Measurements from ENCODE around the gene GPHB5. TPM values are rescaled to one million over a fixed set of nuclear protein-coding genes. Genes with fewer than 3 reads are reported as not detected.
A peak's percentile ranks its signal among the peaks of the same experiment; 100 is the strongest.
"Not testable (repeated sequence)": the region's sequence is repeated elsewhere in the genome, so short reads cannot be mapped to it uniquely, and the experiment has no call there.

Gene GPHB5
- total RNA-seq, 4 donors from 2014 or later = not detected

DNA sequence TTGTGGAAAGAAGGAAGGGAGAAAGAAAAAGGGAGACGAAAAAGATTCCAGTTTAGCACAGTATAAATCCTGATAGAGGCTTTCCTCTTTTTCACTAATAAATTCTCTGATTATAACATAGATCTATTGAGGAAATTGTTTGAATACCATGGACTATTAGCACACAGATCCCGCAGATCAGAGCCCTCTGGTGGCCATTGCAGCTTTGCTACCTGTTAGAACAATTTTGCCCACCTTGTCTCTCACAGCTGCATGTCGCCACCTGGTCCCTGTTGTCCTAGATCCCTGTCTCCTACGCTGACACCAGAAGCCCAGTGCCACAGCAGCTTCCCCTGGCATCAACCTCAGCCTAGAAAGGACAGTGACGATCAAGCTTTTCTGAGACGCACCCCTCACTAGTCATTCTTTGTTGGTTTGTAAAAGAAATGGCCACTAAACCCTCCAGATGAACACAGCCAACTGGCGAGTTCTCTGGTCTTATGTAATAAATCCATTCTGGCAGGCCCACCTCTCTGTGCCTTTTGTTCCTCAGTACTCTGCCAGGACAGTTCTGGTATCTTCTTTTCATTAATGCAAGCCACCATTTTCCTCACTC is 9.9 kb downstream of the GPHB5 start:
- intact Hi-C loops (cut with DNase I; ENCODE audit: low total_unique reads) = no loop called here
- Histone ChIP-seq H3K27me3 (no peaks in the 10 kb centered on the region), H3K27ac (no peak overlapping the region), H3K4me1 (no peaks in the 10 kb centered on the region), H3K9me3 (no peaks in the 10 kb centered on the region), H3K36me3 (no peaks in the 10 kb centered on the region), H3K4me3 (no peak overlapping the region)
- no peak for TF ChIP-seq POLR2A (IDR thresholded peaks at IDR 0.05)
- TF ChIP-seq, protein P1, sequence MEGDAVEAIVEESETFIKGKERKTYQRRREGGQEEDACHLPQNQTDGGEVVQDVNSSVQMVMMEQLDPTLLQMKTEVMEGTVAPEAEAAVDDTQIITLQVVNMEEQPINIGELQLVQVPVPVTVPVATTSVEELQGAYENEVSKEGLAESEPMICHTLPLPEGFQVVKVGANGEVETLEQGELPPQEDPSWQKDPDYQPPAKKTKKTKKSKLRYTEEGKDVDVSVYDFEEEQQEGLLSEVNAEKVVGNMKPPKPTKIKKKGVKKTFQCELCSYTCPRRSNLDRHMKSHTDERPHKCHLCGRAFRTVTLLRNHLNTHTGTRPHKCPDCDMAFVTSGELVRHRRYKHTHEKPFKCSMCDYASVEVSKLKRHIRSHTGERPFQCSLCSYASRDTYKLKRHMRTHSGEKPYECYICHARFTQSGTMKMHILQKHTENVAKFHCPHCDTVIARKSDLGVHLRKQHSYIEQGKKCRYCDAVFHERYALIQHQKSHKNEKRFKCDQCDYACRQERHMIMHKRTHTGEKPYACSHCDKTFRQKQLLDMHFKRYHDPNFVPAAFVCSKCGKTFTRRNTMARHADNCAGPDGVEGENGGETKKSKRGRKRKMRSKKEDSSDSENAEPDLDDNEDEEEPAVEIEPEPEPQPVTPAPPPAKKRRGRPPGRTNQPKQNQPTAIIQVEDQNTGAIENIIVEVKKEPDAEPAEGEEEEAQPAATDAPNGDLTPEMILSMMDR (IDR thresholded peaks at IDR 0.05 in 4 of 5, conservative IDR thresholded peaks at IDR 0.05 in 1 of 5) = peak in 1 of 5 experiments; percentile 14
- DNase-seq (no peak), ATAC-seq (no peak)
- in situ Hi-C loops (cut with MboI; ENCODE audit: low sequenced_read_pairs in 4 of 4) = no loop called here

DNA sequence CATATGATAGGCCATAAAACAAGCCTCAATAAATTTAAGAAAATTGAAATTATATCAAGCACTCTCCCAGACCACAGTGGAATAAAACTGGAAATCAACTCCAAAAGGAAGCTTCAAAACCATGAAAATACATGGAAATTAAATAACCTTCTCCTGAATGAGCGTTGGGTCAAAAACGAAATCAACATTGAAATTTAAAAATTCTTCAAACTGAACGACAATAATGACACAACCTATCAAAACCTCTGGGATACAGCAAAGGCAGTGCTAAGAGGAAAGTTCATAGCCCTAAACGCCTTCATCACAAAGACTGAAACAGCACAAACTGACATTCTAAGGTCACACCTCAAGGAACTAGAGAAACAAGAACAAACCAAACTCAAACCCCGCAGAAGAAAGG is 14.3 kb downstream of the GPHB5 start:
- H3K4me3 ChIP-seq; H3K36me3 ChIP-seq; H3K27me3 ChIP-seq; H3K27ac ChIP-seq; intact Hi-C loops (cut with DNase I; ENCODE audit: low total_unique reads); DNase-seq; in situ Hi-C loops (cut with MboI; ENCODE audit: low sequenced_read_pairs in 4 of 4); ATAC-seq; H3K4me1 ChIP-seq; H3K9me3 ChIP-seq: not testable (repeated sequence)

- H3K9me3 ChIP-seq = no peaks in the 10 kb centered on the region
- intact Hi-C loops (cut with DNase I; ENCODE audit: low total_unique reads) (no loop called here), in situ Hi-C loops (cut with MboI; ENCODE audit: low sequenced_read_pairs in 4 of 4) (no loop called here)
- ATAC-seq = no peak
- H3K27me3 ChIP-seq = no peaks in the 10 kb centered on the region
- no peak for TF ChIP-seq POLR2A (IDR thresholded peaks at IDR 0.05)
- TF ChIP-seq, protein P1 (IDR thresholded peaks at IDR 0.05 in 4 of 5, conservative IDR thresholded peaks at IDR 0.05 in 1 of 5) = no peak
- H3K36me3 ChIP-seq = no peaks in the 10 kb centered on the region
- H3K4me3 ChIP-seq = no peak overlapping the region
- no peaks in the 10 kb centered on the region for H3K4me1 ChIP-seq
- no peak for DNase-seq
- H3K27ac ChIP-seq = no peak overlapping the region
Measured at GRCh38 chr14:63301891-63302534, 16.7 kb downstream of the GPHB5 start.

GRCh38 chr14:63300854-63301253 is 17.9 kb downstream of the GPHB5 start:
- Histone ChIP-seq H3K27me3 (no peaks in the 10 kb centered on the region), H3K4me3 (no peak overlapping the region), H3K36me3 (no peaks in the 10 kb centered on the region), H3K4me1 (peaks cover 0 to 7% of the 10 kb centered on the region in 2 donors), H3K27ac (no peak overlapping the region), H3K9me3 (no peaks in the 10 kb centered on the region)
- TF ChIP-seq, protein P1 (IDR thresholded peaks at IDR 0.05 in 4 of 5, conservative IDR thresholded peaks at IDR 0.05 in 1 of 5) = no peak
- ATAC-seq = no peak
- no peak for DNase-seq
- in situ Hi-C loops (cut with MboI; ENCODE audit: low sequenced_read_pairs in 4 of 4) (no loop called here), intact Hi-C loops (cut with DNase I; ENCODE audit: low total_unique reads) (no loop called here)

- intact Hi-C loops (cut with DNase I; ENCODE audit: low total_unique reads) (no loop called here), in situ Hi-C loops (cut with MboI; ENCODE audit: low sequenced_read_pairs in 4 of 4) (loop anchor here in 1 of 4 donors (25.0 kb wide), 1 partner anchor 1112 kb away; no protein-coding TSS in a partner anchor)
Measured at GRCh38 chr14:63299351-63300110, 19.2 kb downstream of the GPHB5 start.

More at GRCh38 chr14:63299351-63300110, 19.2 kb downstream of the GPHB5 start:
- ATAC-seq (no peak), DNase-seq (no peak)
- TF ChIP-seq, protein P1 (IDR thresholded peaks at IDR 0.05 in 4 of 5, conservative IDR thresholded peaks at IDR 0.05 in 1 of 5) = no peak
- no peak for TF ChIP-seq POLR2A (IDR thresholded peaks at IDR 0.05)
- H3K4me1 ChIP-seq = peaks cover 0 to 7% of the 10 kb centered on the region in 2 donors
- H3K27me3 ChIP-seq = no peaks in the 10 kb centered on the region
- H3K4me3 ChIP-seq = no peak overlapping the region
- H3K36me3 ChIP-seq = no peaks in the 10 kb centered on the region
- H3K9me3 ChIP-seq = no peaks in the 10 kb centered on the region
- no peak overlapping the region for H3K27ac ChIP-seq

Measured in gastrocnemius medialis (tissue), 4 donors.